Hematopoietic multipotent progenitor cell treated with erythropoietin and hydrocortisone succinate and interleukin-3 and kit ligand, for 8 days (in vitro differentiated cells): Measurements from ENCODE around the gene TDRD1.

Source experiments
- DNase-seq: peaks from one replicate; pipeline ENCODE4 v3.0.0-alpha.2; 2015

The TDRD1 gene

GRCh38 chr10:114239994-114240345 is 60.8 kb downstream of the TDRD1 start:
- no peak for DNase-seq

DNA sequence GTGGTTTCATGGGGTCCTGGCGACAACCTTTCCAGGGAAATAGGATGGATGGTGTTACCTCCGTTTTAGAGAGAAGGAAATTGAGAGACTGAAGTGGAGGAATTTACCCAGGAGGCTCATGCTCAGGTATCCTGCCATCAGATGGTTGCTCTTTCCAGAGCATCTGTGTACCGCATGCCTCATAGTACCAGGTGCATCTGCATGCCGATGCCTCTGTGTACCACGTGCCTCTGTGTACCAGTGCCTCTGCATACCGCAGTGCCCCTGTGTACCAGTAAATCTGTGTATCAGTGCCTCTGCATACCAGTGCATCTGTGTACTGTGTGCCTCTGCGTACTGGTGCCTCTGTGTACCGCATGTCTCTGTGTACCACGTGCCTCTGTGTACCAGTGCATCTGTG is 63.1 kb downstream of the TDRD1 start:
- DNase-seq: no peak

GRCh38 chr10:114243661-114244060 is 64.5 kb downstream of the TDRD1 start:
- no peak for DNase-seq

GRCh38 chr10:114244126-114244525 is 65.0 kb downstream of the TDRD1 start:
- DNase-seq: no peak

- DNase-seq: no peak
Measured at GRCh38 chr10:114245121-114245791, 66.1 kb downstream of the TDRD1 start.

- DNase-seq: no peak
Measured at GRCh38 chr10:114246679-114247305, 67.6 kb downstream of the TDRD1 start.

GRCh38 chr10:114250236-114250635 is 71.1 kb downstream of the TDRD1 start:
- DNase-seq: no peak

- no peak for DNase-seq
Measured at GRCh38 chr10:114250716-114251115, 71.6 kb downstream of the TDRD1 start.

DNA sequence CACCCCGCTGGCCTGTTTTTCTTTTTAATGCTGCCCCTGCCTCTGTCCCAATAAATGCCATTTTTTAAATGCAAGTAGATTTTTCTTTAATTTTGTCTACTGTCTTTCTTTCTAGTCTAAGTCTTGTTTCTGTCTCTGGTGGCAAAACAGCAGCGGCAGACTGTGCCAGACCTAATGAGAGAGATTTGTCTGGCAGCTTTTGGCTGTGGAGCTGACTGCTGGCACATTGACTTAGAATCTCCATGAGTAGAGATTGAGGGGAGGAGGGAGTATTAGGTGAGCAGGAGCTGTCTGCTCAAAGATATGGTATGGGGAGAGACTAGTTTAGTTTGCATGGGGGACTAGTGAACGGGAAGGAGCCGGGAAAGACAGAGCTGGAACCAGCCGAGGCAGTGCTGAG is 72.9 kb downstream of the TDRD1 start:
- DNase-seq: no peak

DNA sequence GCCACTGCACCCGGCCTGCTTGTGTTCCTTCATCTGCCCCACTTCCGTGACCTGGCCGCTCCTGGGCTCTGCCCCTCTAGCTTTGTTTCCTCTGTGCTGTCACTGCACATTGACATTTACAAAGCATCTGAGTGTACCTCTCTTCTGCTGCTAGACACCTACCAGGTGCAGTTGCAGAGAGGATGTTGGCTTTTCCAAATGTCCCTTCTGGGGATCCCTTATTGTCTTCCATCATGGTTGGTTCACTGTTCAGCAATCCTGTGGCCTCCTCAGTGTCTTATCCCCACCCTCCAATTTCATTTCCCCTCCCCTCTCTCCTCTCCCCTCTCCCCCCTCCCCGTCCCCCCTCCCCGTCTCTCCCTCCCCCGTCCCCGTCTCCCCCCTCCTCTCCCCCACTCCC is 73.7 kb downstream of the TDRD1 start:
- no peak for DNase-seq

DNA sequence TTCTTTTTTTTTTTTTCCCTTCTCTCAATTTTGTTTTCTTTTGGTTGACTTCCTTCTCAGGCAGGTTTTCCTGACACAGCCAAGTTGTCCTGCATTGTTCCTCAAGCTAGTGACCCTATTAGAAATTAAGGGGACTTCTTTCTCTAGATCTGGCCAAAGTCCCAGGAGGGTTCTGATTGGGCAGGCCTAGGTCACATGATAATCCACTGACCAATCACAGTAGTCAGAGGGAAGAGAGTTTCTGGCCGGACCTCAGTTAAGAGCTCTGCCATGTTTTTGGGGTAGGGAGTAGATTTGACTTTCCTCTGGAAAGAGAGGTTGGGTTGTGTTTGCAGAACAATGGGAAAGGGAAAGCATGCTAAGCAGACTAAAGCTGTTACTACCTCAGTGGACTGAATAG is 76.1 kb downstream of the TDRD1 start:
- DNase-seq: no peak

DNA sequence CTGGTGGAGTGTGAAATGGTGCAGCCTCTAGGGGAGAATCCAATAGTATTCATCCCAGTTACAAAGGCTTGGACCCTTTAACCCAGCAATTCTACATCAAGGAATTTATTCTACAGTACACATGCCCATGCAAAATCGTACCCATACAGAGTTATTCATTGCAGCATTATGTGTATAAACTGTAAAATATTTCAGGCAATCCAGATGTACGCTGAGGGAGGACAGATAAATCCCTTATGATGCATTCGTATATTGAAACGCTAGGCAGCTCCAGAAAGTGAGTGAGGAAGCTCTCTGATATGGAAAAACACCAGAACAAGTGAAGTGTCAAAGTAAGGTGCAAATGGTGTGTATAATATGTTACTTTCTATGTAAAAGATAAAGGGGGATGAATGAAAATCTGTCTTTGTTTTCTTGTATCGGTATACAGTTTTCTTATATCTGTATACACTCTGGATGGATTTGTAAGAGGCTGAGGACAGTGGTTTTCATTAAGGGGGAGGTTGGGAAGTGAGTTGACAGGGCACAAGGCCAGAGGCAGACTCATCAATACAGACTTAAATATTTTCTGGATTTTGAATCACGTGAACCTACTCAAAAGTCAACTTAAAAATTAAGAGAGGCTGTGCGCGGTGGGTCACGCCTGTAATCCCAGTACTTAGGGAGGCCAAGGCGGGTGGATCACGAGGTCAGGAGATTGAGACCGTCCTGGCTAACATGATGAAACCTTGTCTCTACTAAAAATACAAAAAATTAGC is 77.0 kb downstream of the TDRD1 start:
- no peak for DNase-seq

GRCh38 chr10:114256822-114257221 is 77.7 kb downstream of the TDRD1 start:
- DNase-seq: no peak

- DNase-seq: no peak
Measured at GRCh38 chr10:114257498-114257897, 78.3 kb downstream of the TDRD1 start.

DNA sequence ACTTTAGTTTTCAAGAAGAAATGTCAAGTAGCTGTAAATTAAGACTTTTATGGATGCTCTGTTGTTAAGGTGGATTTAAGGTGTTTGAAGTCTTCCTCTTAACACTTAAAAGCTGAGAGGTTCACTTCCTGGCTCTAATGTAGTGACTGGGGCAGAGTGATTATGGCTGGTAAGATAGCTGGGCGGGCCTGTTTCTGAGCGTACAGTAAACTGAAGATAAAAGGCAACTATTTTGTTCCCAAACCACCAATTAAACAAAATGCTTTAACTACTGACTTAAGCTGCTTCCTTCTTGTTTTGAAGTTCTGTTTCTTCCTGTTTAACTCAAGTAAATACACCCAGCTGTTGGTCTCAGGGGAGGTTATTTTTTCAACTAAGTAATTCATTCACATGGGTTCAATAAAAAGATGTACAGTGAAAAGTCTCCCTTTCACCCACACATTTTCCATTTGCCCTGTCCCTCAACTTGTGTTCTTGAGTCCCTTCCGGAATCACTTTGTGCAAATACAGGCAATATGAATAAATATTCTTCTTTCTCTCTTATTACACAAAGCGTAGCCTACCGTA is 79.2 kb downstream of the TDRD1 start:
- DNase-seq: peak; percentile 82

DNA sequence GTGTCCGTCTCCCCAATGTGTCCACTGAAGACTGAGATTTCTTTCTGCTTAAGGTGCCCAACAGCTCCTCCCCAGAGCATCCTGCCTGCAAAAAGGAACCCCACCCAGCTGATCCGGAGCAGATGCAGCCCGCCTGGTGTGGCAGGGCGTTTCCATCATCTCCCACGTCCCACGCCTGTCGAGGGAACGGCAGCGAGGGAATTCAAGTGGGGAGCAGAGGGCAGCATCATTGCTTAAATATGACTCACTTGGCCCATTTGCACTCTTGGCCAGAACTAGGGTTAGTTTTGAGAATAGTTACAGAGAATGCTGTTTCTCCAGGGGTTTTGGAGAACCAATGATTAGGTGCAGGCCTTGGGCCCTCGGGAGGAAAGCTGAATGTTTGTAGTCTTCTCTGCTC is 80.7 kb downstream of the TDRD1 start:
- DNase-seq: no peak

- DNase-seq: no peak
Measured at GRCh38 chr10:114260366-114260765, 81.2 kb downstream of the TDRD1 start.

DNA sequence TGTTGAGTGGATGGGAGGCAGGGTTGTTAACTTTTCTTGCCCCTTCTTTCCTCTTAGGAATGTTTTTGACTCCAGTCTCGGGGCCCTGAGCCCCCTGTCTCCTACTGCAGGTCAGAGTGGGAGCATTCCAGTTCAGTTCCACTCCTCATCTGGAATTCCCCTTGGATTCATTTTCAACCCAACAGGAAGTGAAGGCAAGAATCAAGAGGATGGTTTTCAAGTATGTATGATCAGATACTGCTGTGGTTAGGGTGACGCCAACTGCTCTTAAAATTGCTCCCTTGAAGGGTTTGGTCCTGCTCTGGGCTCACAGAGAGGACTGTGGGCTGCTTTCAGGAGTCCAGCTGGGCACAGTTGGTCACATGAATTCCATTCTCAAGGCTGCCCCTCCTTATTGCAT is 81.9 kb downstream of the TDRD1 start:
- DNase-seq: peak; percentile 38

GRCh38 chr10:114262496-114262895 is 83.3 kb downstream of the TDRD1 start:
- DNase-seq: no peak

GRCh38 chr10:114265392-114266053 is 86.4 kb downstream of the TDRD1 start:
- DNase-seq: peak; percentile 33

GRCh38 chr10:114266521-114266920 is 87.4 kb downstream of the TDRD1 start:
- peak; percentile 91 for DNase-seq

GRCh38 chr10:114271075-114271778 is 92.1 kb downstream of the TDRD1 start:
- DNase-seq: no peak

GRCh38 chr10:114271779-114272167 is 92.6 kb downstream of the TDRD1 start:
- DNase-seq: no peak
